Neural cell (in vitro differentiated cells): ENCODE results near the gene ACOX2. TPM values are rescaled to one million over a fixed set of nuclear protein-coding genes. Genes with fewer than 3 reads are reported as not detected.

Experiments used
- H2AFZ ChIP-seq: fragments of 200-600, 300-800 bp; sonication (generic), shearing (Covaris generic); 2 replicates; pipeline ENCODE4 v1.6.0; 2014; ENCODE audit warnings: low read depth, mild to moderate bottlenecking, antibody characterized with exemption, low read length, moderate library complexity
- H3F3A ChIP-seq: fragments of 200-600 bp; shearing (Covaris generic); 2 replicates; pipeline ENCODE4 v1.6.1; 2016; ENCODE audit warnings: mild to moderate bottlenecking, moderate library complexity, mixed read lengths, antibody characterized with exemption, low read length; ENCODE audit not compliant: insufficient read depth, poor library complexity, severe bottlenecking
- H3K27ac ChIP-seq: fragments of 200-600, 300-800 bp; sonication (generic), shearing (Covaris generic); 2 replicates; pipeline ENCODE4 v1.5.1; 2014; ENCODE audit warnings: mild to moderate bottlenecking, low read length, moderate library complexity
- H3K27me3 ChIP-seq: fragments of 300-800, 200-600 bp; sonication (generic), shearing (Covaris generic); 2 replicates; pipeline ENCODE4 v1.6.0; 2014; ENCODE audit warnings: mild to moderate bottlenecking, low read depth, low read length, moderate library complexity; ENCODE audit not compliant: insufficient read depth
- H3K36me3 ChIP-seq: fragments of 300-800, 200-600 bp; sonication (generic), shearing (Covaris generic); 2 replicates; pipeline ENCODE4 v1.5.1; 2014; ENCODE audit warnings: mild to moderate bottlenecking, antibody characterized with exemption, low read length, moderate library complexity; ENCODE audit not compliant: insufficient read depth
- H3K4me2 ChIP-seq: fragments of 300-800, 200-600 bp; sonication (generic), shearing (Covaris generic); 2 replicates; pipeline ENCODE4 v1.6.0; 2014; ENCODE audit warnings: mild to moderate bottlenecking, low read length
- H3K4me3 ChIP-seq: fragments of 300-800, 200-600 bp; sonication (generic), shearing (Covaris generic); 2 replicates; pipeline ENCODE4 v1.5.1; 2014; ENCODE audit warnings: mild to moderate bottlenecking, low read length, moderate library complexity
- H3K79me2 ChIP-seq: fragments of 200-600 bp; shearing (Covaris generic); replicated peaks from 2 replicates; pipeline ENCODE4 v1.6.0; 2014; ENCODE audit warnings: mild to moderate bottlenecking, low read length, moderate library complexity; ENCODE audit not compliant: insufficient read depth
- H3K9ac ChIP-seq: fragments of 300-800, 200-600 bp; sonication (generic), shearing (Covaris generic); 2 replicates; pipeline ENCODE4 v1.6.1; 2016; ENCODE audit warnings: mild to moderate bottlenecking, low read length, mixed read lengths
- H3K9me2 ChIP-seq: fragments of 200-600 bp; shearing (Covaris generic); 2 replicates; pipeline ENCODE4 v1.6.1; 2016; ENCODE audit warnings: mild to moderate bottlenecking, low read length, mixed read lengths; ENCODE audit not compliant: insufficient read depth
- H3K9me3 ChIP-seq: fragments of 200-600, 300-800 bp; sonication (generic), shearing (Covaris generic); 2 replicates; pipeline ENCODE4 v1.6.1; 2016; ENCODE audit warnings: mild to moderate bottlenecking, mixed run types, low read length, moderate library complexity, mixed read lengths
- H4K20me1 ChIP-seq: fragments of 200-600 bp; shearing (Covaris generic); 2 replicates; pipeline ENCODE4 v1.6.1; 2016; ENCODE audit warnings: mild to moderate bottlenecking, mixed run types; ENCODE audit not compliant: insufficient read depth
- CTCF ChIP-seq: fragments of 450-650 bp; IDR thresholded peaks from 2 replicates; pipeline ENCODE4 v1.5.1; 2014; ENCODE audit warnings: antibody characterized with exemption, mild to moderate bottlenecking, moderate library complexity; ENCODE audit not compliant: poor library complexity, severe bottlenecking
- EP300 ChIP-seq: fragments of 450-650 bp; conservative IDR thresholded peaks from 2 replicates; pipeline ENCODE4 v1.6.1; 2014; ENCODE audit warnings: antibody characterized with exemption, mild to moderate bottlenecking, moderate library complexity; ENCODE audit not compliant: poor library complexity, severe bottlenecking
- EZH2 ChIP-seq: fragments of 200-600, 300-800 bp; shearing (Covaris generic), sonication (generic); IDR thresholded peaks from 2 replicates; pipeline ENCODE4 v1.6.1; 2014; ENCODE audit warnings: antibody characterized with exemption, low read length, borderline replicate concordance, mild to moderate bottlenecking; ENCODE audit not compliant: insufficient read depth, poor library complexity, severe bottlenecking
- MXI1 ChIP-seq: fragments of 450-650 bp; conservative IDR thresholded peaks from 2 replicates; pipeline ENCODE4 v1.6.1; 2014; ENCODE audit warnings: antibody characterized with exemption, mild to moderate bottlenecking; ENCODE audit not compliant: poor library complexity, severe bottlenecking
- POLR2AphosphoS5 ChIP-seq: IDR thresholded peaks from 2 replicates; pipeline ENCODE4 v1.6.1; 2012
- RAD21 ChIP-seq: fragments of 450-650 bp; conservative IDR thresholded peaks from 2 replicates; pipeline ENCODE4 v1.6.1; 2014; ENCODE audit warnings: antibody characterized with exemption, mild to moderate bottlenecking, moderate library complexity
- REST ChIP-seq: IDR thresholded peaks from 2 replicates; pipeline ENCODE4 v1.6.1; 2012; ENCODE audit warnings: borderline replicate concordance
- SMC3 ChIP-seq: fragments of 450-650 bp; conservative IDR thresholded peaks from 2 replicates; pipeline ENCODE4 v1.6.1; 2014; ENCODE audit warnings: antibody characterized with exemption, mild to moderate bottlenecking, moderate library complexity; ENCODE audit not compliant: poor library complexity
- TAF1 ChIP-seq: IDR thresholded peaks from 2 replicates; pipeline ENCODE4 v1.6.1; 2012; ENCODE audit warnings: low read depth
- polyA plus RNA-seq: library from polyadenylated mRNA; depleted of rRNA; stranded (reverse); fragments of >200 nt; gene quantifications from 2 replicates; pipeline ENCODE4 v1.2.3, GENCODE V29; 2014

ACOX2 gene
- polyA plus RNA-seq, 1 donor from 2014 or later = not detected

GRCh38 chr3:58574106-58574505 lies 37.1 kb upstream of the ACOX2 start:
- H3K27ac ChIP-seq = no peak overlapping the region
- no peak overlapping the region for H3K4me2 ChIP-seq

GRCh38 chr3:58573640-58574039 lies 36.6 kb upstream of the ACOX2 start:
- no peak overlapping the region for H3K4me2 ChIP-seq
- no peaks in the 10 kb centered on the region for H4K20me1 ChIP-seq
- H3K36me3 ChIP-seq = peaks cover 4% of the 10 kb centered on the region
- H3K9me2 ChIP-seq = no peaks in the 10 kb centered on the region
- no peak overlapping the region for H3K4me3 ChIP-seq
- H3F3A ChIP-seq = no peaks in the 10 kb centered on the region
- H3K9me3 ChIP-seq = peaks cover 5% of the 10 kb centered on the region
- H3K27ac ChIP-seq = no peak overlapping the region
- H3K9ac ChIP-seq = no peak overlapping the region
- no peaks in the 10 kb centered on the region for H3K27me3 ChIP-seq
- H3K79me2 ChIP-seq = no peaks in the 10 kb centered on the region
- H2AFZ ChIP-seq = no peak overlapping the region
- no peak for TF ChIP-seq EP300
- no peak for TF ChIP-seq SMC3
- TF ChIP-seq TAF1 = no peak
- no peak for TF ChIP-seq RAD21
- TF ChIP-seq CTCF = no peak
- no peak for TF ChIP-seq MXI1
- no peak for TF ChIP-seq REST

More at GRCh38 chr3:58574106-58574505, 37.1 kb upstream of the ACOX2 start:
- Histone ChIP-seq H2AFZ (no peak overlapping the region), H3K79me2 (no peaks in the 10 kb centered on the region), H4K20me1 (no peaks in the 10 kb centered on the region), H3K9me3 (peaks cover 5% of the 10 kb centered on the region), H3F3A (no peaks in the 10 kb centered on the region), H3K27me3 (no peaks in the 10 kb centered on the region), H3K9ac (no peak overlapping the region), H3K9me2 (no peaks in the 10 kb centered on the region), H3K36me3 (peaks cover 4% of the 10 kb centered on the region), H3K4me3 (no peak overlapping the region)
- no peak for TF ChIP-seq TAF1
- no peak for TF ChIP-seq REST
- TF ChIP-seq CTCF = no peak
- TF ChIP-seq EP300 = no peak
- TF ChIP-seq POLR2AphosphoS5 = no peak
- no peak for TF ChIP-seq MXI1
- no peak for TF ChIP-seq EZH2
- TF ChIP-seq RAD21 = no peak
- TF ChIP-seq SMC3 = no peak
